Measurements from ENCODE around the gene AQP12B. TPM values are rescaled to one million over a fixed set of nuclear protein-coding genes. Genes with fewer than 3 reads are reported as not detected.

The AQP12B gene
- total RNA-seq, 1 donor: not detected

DNA sequence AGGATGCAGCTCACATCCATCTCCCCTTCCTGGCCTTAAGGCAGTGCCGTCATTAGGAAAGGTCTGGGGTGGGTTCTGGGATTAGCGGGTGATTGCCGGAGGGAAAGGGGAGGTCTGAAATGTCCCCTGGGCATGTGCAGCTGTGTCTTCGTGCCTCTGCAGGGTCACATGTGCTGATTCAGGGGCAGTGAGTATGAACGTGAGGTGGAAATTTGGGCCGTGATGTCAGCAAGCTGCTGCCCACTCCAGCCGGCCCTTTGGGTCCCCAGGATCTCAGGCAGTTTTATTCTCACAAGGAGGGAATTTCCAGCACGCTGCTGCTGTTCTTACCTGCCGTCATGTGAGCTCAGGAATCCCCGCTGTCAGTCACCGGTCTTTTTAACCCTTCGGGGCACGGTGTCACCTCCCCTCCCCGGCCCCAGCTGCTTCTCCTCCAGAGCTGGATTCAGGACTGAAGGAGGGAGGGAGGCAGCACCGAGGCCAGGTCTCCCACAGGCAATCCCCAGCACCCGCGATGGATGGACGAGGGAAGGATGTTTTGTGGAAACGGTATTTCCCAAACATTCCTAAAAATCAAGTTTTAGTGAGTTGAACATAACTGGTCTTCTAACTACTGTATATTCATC, 33.9 kb downstream of the AQP12B start:
- TF ChIP-seq, protein P1, sequence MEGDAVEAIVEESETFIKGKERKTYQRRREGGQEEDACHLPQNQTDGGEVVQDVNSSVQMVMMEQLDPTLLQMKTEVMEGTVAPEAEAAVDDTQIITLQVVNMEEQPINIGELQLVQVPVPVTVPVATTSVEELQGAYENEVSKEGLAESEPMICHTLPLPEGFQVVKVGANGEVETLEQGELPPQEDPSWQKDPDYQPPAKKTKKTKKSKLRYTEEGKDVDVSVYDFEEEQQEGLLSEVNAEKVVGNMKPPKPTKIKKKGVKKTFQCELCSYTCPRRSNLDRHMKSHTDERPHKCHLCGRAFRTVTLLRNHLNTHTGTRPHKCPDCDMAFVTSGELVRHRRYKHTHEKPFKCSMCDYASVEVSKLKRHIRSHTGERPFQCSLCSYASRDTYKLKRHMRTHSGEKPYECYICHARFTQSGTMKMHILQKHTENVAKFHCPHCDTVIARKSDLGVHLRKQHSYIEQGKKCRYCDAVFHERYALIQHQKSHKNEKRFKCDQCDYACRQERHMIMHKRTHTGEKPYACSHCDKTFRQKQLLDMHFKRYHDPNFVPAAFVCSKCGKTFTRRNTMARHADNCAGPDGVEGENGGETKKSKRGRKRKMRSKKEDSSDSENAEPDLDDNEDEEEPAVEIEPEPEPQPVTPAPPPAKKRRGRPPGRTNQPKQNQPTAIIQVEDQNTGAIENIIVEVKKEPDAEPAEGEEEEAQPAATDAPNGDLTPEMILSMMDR (IDR thresholded peaks at IDR 0.05; ENCODE audit: insufficient read depth, low read depth, low read length): no peak
- DNase-seq (ENCODE audit: low read depth): no peak
- H3K4me3 ChIP-seq (ENCODE audit: low read depth, low read length): no peak overlapping the region

DNA sequence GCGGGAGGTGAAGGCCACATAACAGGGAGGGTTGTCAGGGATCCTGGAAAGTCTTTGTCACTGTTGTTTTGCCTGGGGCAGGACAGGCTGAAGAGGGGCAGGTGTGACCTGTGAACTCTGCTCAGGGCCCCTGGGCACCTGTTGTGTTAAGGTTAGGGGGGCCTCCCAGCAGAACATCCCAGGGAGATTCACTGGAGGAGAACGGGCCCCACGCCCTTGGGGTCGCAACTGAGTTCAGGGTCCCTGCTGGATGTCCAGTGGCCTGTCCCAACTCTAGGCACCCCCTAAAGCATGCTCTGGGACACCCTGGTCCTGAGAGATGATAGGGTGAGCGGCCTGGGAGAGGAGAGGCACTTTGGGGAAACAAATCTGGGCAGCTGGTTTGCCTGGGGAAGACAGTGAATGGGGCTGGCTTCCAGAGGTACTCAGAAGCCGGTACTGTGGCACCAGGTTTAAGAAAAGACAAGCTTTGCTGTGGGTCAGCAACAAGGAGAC, 34.5 kb downstream of the AQP12B start:
- no peak for DNase-seq (ENCODE audit: low read depth)
- H3K4me3 ChIP-seq (ENCODE audit: low read depth, low read length): no peak overlapping the region
- TF ChIP-seq, protein P1 (IDR thresholded peaks at IDR 0.05; ENCODE audit: insufficient read depth, low read depth, low read length): no peak

DNA sequence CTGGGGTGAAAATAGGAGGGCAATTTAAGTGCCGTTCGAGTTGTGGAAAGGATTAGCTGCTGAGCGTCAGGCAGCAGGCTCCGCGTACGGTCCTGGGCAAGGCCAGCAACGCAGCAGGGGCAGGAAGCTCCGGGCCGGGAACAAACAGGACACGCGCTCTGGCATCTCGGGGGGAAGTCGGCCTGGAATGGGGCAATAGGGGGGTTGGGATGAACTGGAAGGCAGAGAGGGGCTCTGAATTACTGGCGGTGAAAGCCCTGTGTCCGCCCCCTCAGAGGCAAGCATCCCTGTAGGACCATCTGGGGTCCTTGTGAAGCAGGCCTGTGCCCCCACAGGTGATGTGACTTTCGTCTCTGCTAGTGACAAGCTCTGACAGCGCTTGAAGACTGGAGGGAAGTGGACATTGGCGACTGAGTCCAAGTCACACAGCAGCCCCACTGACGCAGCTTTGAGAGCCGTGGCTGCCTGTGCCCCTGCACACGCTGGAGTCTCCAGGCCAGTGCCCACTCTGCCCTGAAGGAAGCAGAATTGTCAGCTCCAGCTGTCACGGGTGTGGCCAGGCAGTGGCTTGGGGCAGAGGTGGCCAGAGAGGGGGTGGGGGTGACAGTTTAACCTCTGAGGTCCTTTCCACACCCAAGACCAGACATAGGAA, 35.1 kb downstream of the AQP12B start:
- no peak overlapping the region for H3K4me3 ChIP-seq (ENCODE audit: low read depth, low read length)
- TF ChIP-seq, protein P1 (IDR thresholded peaks at IDR 0.05; ENCODE audit: insufficient read depth, low read depth, low read length): no peak
- no peak for DNase-seq (ENCODE audit: low read depth)

- DNase-seq (ENCODE audit: low read depth): no peak
- TF ChIP-seq, protein P1 (IDR thresholded peaks at IDR 0.05; ENCODE audit: insufficient read depth, low read depth, low read length): no peak
- H3K4me3 ChIP-seq (ENCODE audit: low read depth, low read length): no peak overlapping the region
Observed at GRCh38 chr2:240646900-240647502, 35.7 kb downstream of the AQP12B start.

GRCh38 chr2:240646176-240646899, 36.3 kb downstream of the AQP12B start:
- TF ChIP-seq, protein P1 (IDR thresholded peaks at IDR 0.05; ENCODE audit: insufficient read depth, low read depth, low read length): no peak
- no peak overlapping the region for H3K4me3 ChIP-seq (ENCODE audit: low read depth, low read length)
- DNase-seq (ENCODE audit: low read depth): no peak

DNA sequence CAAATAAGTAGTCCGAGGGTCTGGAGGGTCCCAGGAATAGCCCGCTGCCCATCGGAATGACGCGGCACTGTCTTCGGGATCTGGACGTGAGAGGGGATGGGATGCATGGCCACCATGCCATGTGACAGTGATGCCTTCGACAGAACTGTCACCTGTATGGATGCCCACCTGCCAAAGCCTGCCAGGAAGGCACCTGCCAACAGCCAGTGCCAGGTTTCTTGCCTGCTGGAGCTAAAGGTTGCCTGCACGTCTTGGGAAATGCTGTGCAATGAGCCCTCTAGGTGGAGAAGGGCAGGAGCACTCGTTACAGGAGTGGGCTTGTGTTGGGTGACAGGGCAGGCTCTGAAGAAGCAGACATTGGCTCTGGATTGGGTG, 36.9 kb downstream of the AQP12B start:
- TF ChIP-seq, protein P1 (IDR thresholded peaks at IDR 0.05; ENCODE audit: insufficient read depth, low read depth, low read length): no peak
- H3K4me3 ChIP-seq (ENCODE audit: low read depth, low read length): no peak overlapping the region
- no peak for DNase-seq (ENCODE audit: low read depth)
